Measurements from ENCODE around the gene MBD6. TPM values are rescaled to one million over a fixed set of nuclear protein-coding genes. Genes with fewer than 3 reads are reported as not detected.

MBD6 gene, protein sequence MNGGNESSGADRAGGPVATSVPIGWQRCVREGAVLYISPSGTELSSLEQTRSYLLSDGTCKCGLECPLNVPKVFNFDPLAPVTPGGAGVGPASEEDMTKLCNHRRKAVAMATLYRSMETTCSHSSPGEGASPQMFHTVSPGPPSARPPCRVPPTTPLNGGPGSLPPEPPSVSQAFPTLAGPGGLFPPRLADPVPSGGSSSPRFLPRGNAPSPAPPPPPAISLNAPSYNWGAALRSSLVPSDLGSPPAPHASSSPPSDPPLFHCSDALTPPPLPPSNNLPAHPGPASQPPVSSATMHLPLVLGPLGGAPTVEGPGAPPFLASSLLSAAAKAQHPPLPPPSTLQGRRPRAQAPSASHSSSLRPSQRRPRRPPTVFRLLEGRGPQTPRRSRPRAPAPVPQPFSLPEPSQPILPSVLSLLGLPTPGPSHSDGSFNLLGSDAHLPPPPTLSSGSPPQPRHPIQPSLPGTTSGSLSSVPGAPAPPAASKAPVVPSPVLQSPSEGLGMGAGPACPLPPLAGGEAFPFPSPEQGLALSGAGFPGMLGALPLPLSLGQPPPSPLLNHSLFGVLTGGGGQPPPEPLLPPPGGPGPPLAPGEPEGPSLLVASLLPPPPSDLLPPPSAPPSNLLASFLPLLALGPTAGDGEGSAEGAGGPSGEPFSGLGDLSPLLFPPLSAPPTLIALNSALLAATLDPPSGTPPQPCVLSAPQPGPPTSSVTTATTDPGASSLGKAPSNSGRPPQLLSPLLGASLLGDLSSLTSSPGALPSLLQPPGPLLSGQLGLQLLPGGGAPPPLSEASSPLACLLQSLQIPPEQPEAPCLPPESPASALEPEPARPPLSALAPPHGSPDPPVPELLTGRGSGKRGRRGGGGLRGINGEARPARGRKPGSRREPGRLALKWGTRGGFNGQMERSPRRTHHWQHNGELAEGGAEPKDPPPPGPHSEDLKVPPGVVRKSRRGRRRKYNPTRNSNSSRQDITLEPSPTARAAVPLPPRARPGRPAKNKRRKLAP
- 12.6 TPM for total RNA-seq (2013)
- polyA plus RNA-seq: 10 to 100 TPM in 1 of 3 donors, 1 to 10 TPM in 2; 2.4 to 47.7 (median 2.6) TPM
- polyA minus RNA-seq: 15.7 and 22.4 TPM in 2 replicates
- total RNA-seq: 10.7 to 112 (median 22.2) reads per million in 11 experiments

DNA sequence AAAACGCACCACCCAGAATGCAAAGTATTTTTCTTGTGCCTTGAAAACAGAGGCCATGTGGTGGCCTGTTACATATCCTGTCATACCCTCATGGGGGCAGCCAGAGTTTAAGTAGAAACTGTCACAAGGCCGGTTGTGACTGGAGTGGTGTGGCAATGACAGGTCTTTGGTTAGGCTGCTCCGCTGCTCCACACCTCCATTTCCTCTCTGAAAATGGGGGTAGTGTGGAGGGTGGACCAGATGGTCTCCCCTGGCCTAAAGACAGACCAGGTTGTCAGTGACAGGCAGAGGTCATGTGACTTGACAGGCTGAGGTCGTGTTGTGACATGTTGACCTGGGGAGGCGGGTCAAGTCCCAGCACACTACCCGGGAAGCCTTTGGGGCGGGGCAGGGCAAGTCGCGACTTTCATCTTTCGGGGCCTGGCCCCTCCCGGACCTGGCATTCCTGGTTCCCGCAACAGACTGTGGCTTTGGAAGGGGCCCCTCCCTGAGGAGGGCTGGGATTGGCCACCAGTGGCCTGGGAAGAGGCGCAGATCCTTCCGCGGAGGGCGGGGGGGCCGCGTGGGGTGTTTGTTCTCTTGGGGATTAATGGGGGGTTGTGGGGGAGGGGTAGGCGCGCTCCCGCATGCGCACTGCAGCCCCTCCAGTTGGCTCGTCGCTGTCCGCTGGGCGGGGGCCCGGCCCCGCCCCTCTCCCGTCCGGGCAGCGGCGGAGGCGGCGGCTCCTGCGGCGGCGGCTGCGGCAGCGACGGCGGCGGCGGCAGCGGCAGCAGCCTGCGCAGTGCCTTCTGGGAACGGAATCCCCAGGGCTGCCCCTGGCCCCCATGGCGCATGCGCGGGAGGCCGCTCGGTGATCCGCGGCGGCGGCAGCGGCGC, at the start of gene MBD6:
MBD6 (plus strand) TSS at position 814 of the 876 bp plus-strand sequence. CDS start 1,480 bp downstream, outside the sequence.
- H2AFZ ChIP-seq (ENCODE audit: insufficient read depth, low read depth, low read length, poor library complexity, severe bottlenecking): peak within 1 kb of the TSS; percentile 62
- H3K9me3 ChIP-seq (replicated peaks in 1 of 2; ENCODE audit: control insufficient read depth in 1 of 2, insufficient read depth in 1 of 2, low read length in 2 of 2): no peaks in the 10 kb centered on the region
- intact Hi-C loops (cut with micrococcal nuclease): loop anchor here (5.0 kb wide), 3 partner anchors 35 to 415 kb away; partner anchors contain the start of genes ARHGAP9 (in 1 of the 2) and MARS1 (in 1 of the 2)
- H3K4me1 ChIP-seq (ENCODE audit: control insufficient read depth in 1 of 2, insufficient read depth in 2 of 2, low read length in 2 of 2): peaks cover 52 to 61% of the 10 kb centered on the region in 2 donors
- TF ChIP-seq, protein P1, sequence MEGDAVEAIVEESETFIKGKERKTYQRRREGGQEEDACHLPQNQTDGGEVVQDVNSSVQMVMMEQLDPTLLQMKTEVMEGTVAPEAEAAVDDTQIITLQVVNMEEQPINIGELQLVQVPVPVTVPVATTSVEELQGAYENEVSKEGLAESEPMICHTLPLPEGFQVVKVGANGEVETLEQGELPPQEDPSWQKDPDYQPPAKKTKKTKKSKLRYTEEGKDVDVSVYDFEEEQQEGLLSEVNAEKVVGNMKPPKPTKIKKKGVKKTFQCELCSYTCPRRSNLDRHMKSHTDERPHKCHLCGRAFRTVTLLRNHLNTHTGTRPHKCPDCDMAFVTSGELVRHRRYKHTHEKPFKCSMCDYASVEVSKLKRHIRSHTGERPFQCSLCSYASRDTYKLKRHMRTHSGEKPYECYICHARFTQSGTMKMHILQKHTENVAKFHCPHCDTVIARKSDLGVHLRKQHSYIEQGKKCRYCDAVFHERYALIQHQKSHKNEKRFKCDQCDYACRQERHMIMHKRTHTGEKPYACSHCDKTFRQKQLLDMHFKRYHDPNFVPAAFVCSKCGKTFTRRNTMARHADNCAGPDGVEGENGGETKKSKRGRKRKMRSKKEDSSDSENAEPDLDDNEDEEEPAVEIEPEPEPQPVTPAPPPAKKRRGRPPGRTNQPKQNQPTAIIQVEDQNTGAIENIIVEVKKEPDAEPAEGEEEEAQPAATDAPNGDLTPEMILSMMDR (IDR thresholded peaks at IDR 0.05): no peak
- H3K36me3 Mint-ChIP-seq: peaks cover 44 to 51% of the 10 kb centered on the region in 2 donors
- H3K9ac ChIP-seq (ENCODE audit: insufficient read depth, low read length, poor library complexity, severe bottlenecking): peak within 1 kb of the TSS; percentile 76
- H3K27me3 Mint-ChIP-seq (ENCODE audit: low read depth in 3 of 3): peaks cover 0 to 1% (median 0%) of the 10 kb centered on the region in 3 donors
- H3K4me2 ChIP-seq (replicated peaks; ENCODE audit: extremely low read depth, low read length, poor library complexity, severe bottlenecking): peak within 1 kb of the TSS; percentile 98
- H3K4me1 Mint-ChIP-seq: peaks cover 49% of the 10 kb centered on the region
- DNase-seq: peak; percentile 89 to 93 (median 92)
- peaks cover 0 to 2% (median 0%) of the 10 kb centered on the region in 7 donors for H3K9me3 Mint-ChIP-seq
- H3K79me2 ChIP-seq (ENCODE audit: insufficient read depth, low read length): peaks cover 71% of the 10 kb centered on the region
- peak within 1 kb of the TSS; percentile 99 for H3K4me3 Mint-ChIP-seq
- peak within 1 kb of the TSS; percentile 66 to 98 (median 75) for H3K4me3 ChIP-seq (replicated peaks in 1 of 3; ENCODE audit: low read depth in 2 of 3, low read length in 3 of 3)
- H4K20me1 ChIP-seq (ENCODE audit: insufficient read depth, low read length): peaks cover 72% of the 10 kb centered on the region
- H3K27ac Mint-ChIP-seq: peak within 1 kb of the TSS; percentile 99 to 100 (median 99)
- H3K36me3 ChIP-seq (replicated peaks in 1 of 2; ENCODE audit: control insufficient read depth in 1 of 2, insufficient read depth in 2 of 2, low read length in 2 of 2): peaks cover 42 to 43% of the 10 kb centered on the region in 2 donors
- peak within 1 kb of the TSS; percentile 96 to 99 for H3K27ac ChIP-seq (ENCODE audit: low read depth in 1 of 2, low read length in 2 of 2)
- WGBS (ENCODE audit: insufficient coverage): under 1% methylated on average over 42 of the region's 57 CpGs
- no peaks in the 10 kb centered on the region for H3K27me3 ChIP-seq (ENCODE audit: control insufficient read depth in 2 of 2, insufficient read depth in 2 of 2, low read length in 2 of 2)

Measured in CD14-positive monocyte (primary cell).